GM23338 (cell line): ENCODE measurements around the gene ATG2A. TPM values are rescaled to one million over a fixed set of nuclear protein-coding genes. Genes with fewer than 3 reads are reported as not detected.

ENCODE experiments used
- ATAC-seq: fragments of 200-7000 bp; cut with Tn5 transposase; 3 replicates; pipeline ENCODE4 v1.9.1; 2020
- DNase-seq: peaks from one replicate; pipeline ENCODE4 v3.0.0-alpha.2; 2015; ENCODE audit warnings: low spot score
- H2AFZ ChIP-seq: fragments of 200-600 bp; sonication (generic); 2 replicates; pipeline ENCODE4 v1.8.0; 2016; ENCODE audit warnings: antibody characterized with exemption, mild to moderate bottlenecking, moderate library complexity
- H3F3A ChIP-seq: fragments of 200-600 bp; sonication (generic); replicated peaks from 2 replicates; pipeline ENCODE4 v1.8.0; 2017; ENCODE audit warnings: antibody characterized with exemption, mixed run types, low read depth
- H3K27ac ChIP-seq: fragments of 200-600 bp; sonication (generic); 2 replicates; pipeline ENCODE4 v1.6.1; 2016; ENCODE audit warnings: low read depth
- H3K27me3 ChIP-seq: fragments of 200-600 bp; sonication (generic); 2 replicates; pipeline ENCODE4 v1.8.0; 2016; ENCODE audit warnings: mild to moderate bottlenecking, mixed run types, moderate library complexity; ENCODE audit not compliant: insufficient read depth
- H3K36me3 ChIP-seq: fragments of 200-600 bp; sonication (generic); 2 replicates; pipeline ENCODE4 v1.8.0; 2016; ENCODE audit warnings: mild to moderate bottlenecking; ENCODE audit not compliant: insufficient read depth
- H3K4me1 ChIP-seq: fragments of 200-600 bp; sonication (generic); 2 replicates; pipeline ENCODE4 v1.8.0; 2016; ENCODE audit warnings: mild to moderate bottlenecking, moderate library complexity; ENCODE audit not compliant: insufficient read depth
- H3K4me2 ChIP-seq: fragments of 200-600 bp; sonication (generic); 2 replicates; pipeline ENCODE4 v1.7.1; 2017; ENCODE audit warnings: mixed run types
- H3K4me3 ChIP-seq: fragments of 200-600 bp; sonication (generic); 2 replicates; pipeline ENCODE4 v1.6.1; 2016; ENCODE audit warnings: mixed run types
- H3K79me2 ChIP-seq: fragments of 200-600 bp; sonication (generic); replicated peaks from 2 replicates; pipeline ENCODE4 v1.8.0; 2017; ENCODE audit warnings: mild to moderate bottlenecking; ENCODE audit not compliant: insufficient read depth
- H3K9me2 ChIP-seq: fragments of 200-600 bp; sonication (generic); 2 replicates; pipeline ENCODE4 v1.8.0; 2017; ENCODE audit not compliant: insufficient read depth
- H4K20me1 ChIP-seq: fragments of 200-600 bp; sonication (generic); replicated peaks from 2 replicates; pipeline ENCODE4 v1.8.0; 2017; ENCODE audit warnings: mild to moderate bottlenecking; ENCODE audit not compliant: insufficient read depth
- H3K27ac Mint-ChIP-seq: 2 replicates; pipeline ENCODE4 v1.8.0; 2020; ENCODE audit warnings: inconsistent platforms, mild to moderate bottlenecking, moderate library complexity, mixed read lengths
- H3K27me3 Mint-ChIP-seq: 3 replicates; pipeline ENCODE4 v1.8.0; 2022; ENCODE audit warnings: low read depth, mild to moderate bottlenecking, moderate library complexity, mixed read lengths, inconsistent platforms; ENCODE audit not compliant: insufficient read depth, poor library complexity
- H3K36me3 Mint-ChIP-seq: 3 replicates; pipeline ENCODE4 v1.8.0; 2021; ENCODE audit warnings: low read depth, mild to moderate bottlenecking, inconsistent platforms, moderate library complexity, mixed read lengths
- H3K4me1 Mint-ChIP-seq: 3 replicates; pipeline ENCODE4 v1.8.0; 2020; ENCODE audit warnings: mild to moderate bottlenecking, inconsistent platforms, mixed read lengths
- H3K4me3 Mint-ChIP-seq: 3 replicates; pipeline ENCODE4 v1.8.0; 2021; ENCODE audit warnings: moderate library complexity, mild to moderate bottlenecking, inconsistent platforms, mixed read lengths
- H3K9me3 Mint-ChIP-seq: 3 replicates; pipeline ENCODE4 v1.8.0; 2020; ENCODE audit warnings: moderate library complexity, mild to moderate bottlenecking, inconsistent platforms, mixed read lengths
- CREB1 ChIP-seq: fragments of 250-450 bp; sonication (Bioruptor Pico); IDR thresholded peaks from 2 replicates; pipeline ENCODE4 v1.5.0; 2020; ENCODE audit warnings: low read depth, mild to moderate bottlenecking, moderate library complexity
- JUNB ChIP-seq: IDR thresholded peaks from one replicate; pipeline ENCODE4 v1.6.1; 2016; ENCODE audit warnings: antibody characterized with exemption; ENCODE audit not compliant: unreplicated experiment
- REST ChIP-seq: IDR thresholded peaks from one replicate; pipeline ENCODE4 v1.6.1; 2018; ENCODE audit warnings: antibody characterized with exemption; ENCODE audit not compliant: unreplicated experiment
- ZNF462 ChIP-seq: fragments of 250-450 bp; sonication (Bioruptor Pico); IDR thresholded peaks from 2 replicates; pipeline ENCODE4 v1.5.0; 2020; ENCODE audit warnings: mild to moderate bottlenecking, moderate library complexity
- polyA plus RNA-seq: library from polyadenylated mRNA; unstranded; fragments of >200 nt; fragmentation: Nextera tagmentation; extraction: Ambion mirVana; gene quantifications from 2 replicates; pipeline ENCODE4 v1.2.1, GENCODE V29; 2016
- total RNA-seq: library from RNA; depleted of rRNA; stranded (reverse); fragments of >200 nt; shearing (Covaris generic); gene quantifications from 2 replicates; pipeline ENCODE4 v1.2.3, GENCODE V29; 2014

The ATG2A gene
- total and polyA plus RNA-seq, 2 experiments from 2014 or later = 8.7 to 31.7 TPM

- no peaks in the 10 kb centered on the region for H3K9me2 ChIP-seq
- H3K4me2 ChIP-seq = no peak overlapping the region
- no peak overlapping the region for H2AFZ ChIP-seq
- H3K4me3 ChIP-seq = no peak overlapping the region
- 0 out of 2 replicates have a peak, but pooled peaks cover 3% of the 10 kb centered on the region for H3F3A ChIP-seq
- H3K27me3 ChIP-seq = peaks cover 5% of the 10 kb centered on the region; the same call in 1 of the 2 replicates
- ATAC-seq = no peak
- no peak overlapping the region for H3K4me3 Mint-ChIP-seq
- DNase-seq = no peak
- H3K79me2 ChIP-seq = peaks cover 21% of the 10 kb centered on the region
- peaks cover 13% of the 10 kb centered on the region; the same call in 1 of the 2 replicates for H3K4me1 ChIP-seq
- H3K4me1 Mint-ChIP-seq = peaks cover 22% of the 10 kb centered on the region
- no peaks in the 10 kb centered on the region for H3K36me3 ChIP-seq
- H3K36me3 Mint-ChIP-seq = peaks cover 6% of the 10 kb centered on the region; the same call in 2 of the 3 replicates
- no peaks in the 10 kb centered on the region for H3K9me3 Mint-ChIP-seq
- no peaks in the 10 kb centered on the region; the same call in 1 of the 2 replicates for H4K20me1 ChIP-seq
- no peak overlapping the region for H3K27ac Mint-ChIP-seq
- no peak overlapping the region for H3K27ac ChIP-seq
- H3K27me3 Mint-ChIP-seq = peaks cover 10% of the 10 kb centered on the region
- TF ChIP-seq JUNB = no peak
- no peak for TF ChIP-seq REST
- no peak for TF ChIP-seq CREB1 (CRISPR knock-in tag)
- TF ChIP-seq ZNF462 (CRISPR knock-in tag) = no peak
Observed at GRCh38 chr11:64874308-64875240, 42.4 kb downstream of the ATG2A start.
